GM06990 (cell line): ENCODE data around the gene NOX5.

Experiments used
- DNase-seq: peaks from one replicate; pipeline ENCODE4 v3.0.0-alpha.2; 2011; ENCODE audit not compliant: insufficient read length; ENCODE audit errors: extremely low read depth
- H3K27me3 ChIP-seq: replicated peaks from 2 replicates; pipeline ENCODE4 v1.6.0; 2011; ENCODE audit warnings: low read length; ENCODE audit not compliant: control insufficient read depth, insufficient read depth
- H3K36me3 ChIP-seq: 2 replicates; pipeline ENCODE4 v1.5.1; 2011; ENCODE audit warnings: low read length; ENCODE audit not compliant: control insufficient read depth, insufficient read depth
- H3K4me3 ChIP-seq: replicated peaks from 2 replicates; pipeline ENCODE4 v1.5.1; 2011; ENCODE audit warnings: low read depth, mild to moderate bottlenecking, control low read depth, low read length
- CTCF ChIP-seq: IDR thresholded peaks from 2 replicates; pipeline ENCODE4 v1.5.1; 2011; ENCODE audit warnings: low read length, control low read depth, mild to moderate bottlenecking, inconsistent platforms; ENCODE audit not compliant: insufficient read depth, poor library complexity, severe bottlenecking

The NOX5 gene

GRCh38 chr15:69060744-69061143, 46.2 kb downstream of the NOX5 start:
- no peak for TF ChIP-seq CTCF
- DNase-seq: no peak
- no peak overlapping the region for H3K4me3 ChIP-seq

GRCh38 chr15:69061414-69061842, 46.9 kb downstream of the NOX5 start:
- no peaks in the 10 kb centered on the region for H3K36me3 ChIP-seq
- DNase-seq: no peak
- no peak overlapping the region for H3K4me3 ChIP-seq
- H3K27me3 ChIP-seq: 0 out of 2 replicates have a peak, but pooled peaks cover 2% of the 10 kb centered on the region
- TF ChIP-seq CTCF: no peak

More at GRCh38 chr15:69060744-69061143, 46.2 kb downstream of the NOX5 start:
- Histone ChIP-seq H3K27me3 (0 out of 2 replicates have a peak, but pooled peaks cover 2% of the 10 kb centered on the region), H3K36me3 (no peaks in the 10 kb centered on the region)

- peak; percentile 26 for TF ChIP-seq CTCF
Observed at GRCh38 chr15:69064649-69065048, 50.2 kb downstream of the NOX5 start.

GRCh38 chr15:69066007-69066995, 51.8 kb downstream of the NOX5 start:
- TF ChIP-seq CTCF: no peak
- DNase-seq: no peak
- H3K27me3 ChIP-seq: 0 out of 2 replicates have a peak, but pooled peaks cover 2% of the 10 kb centered on the region
- no peak overlapping the region for H3K4me3 ChIP-seq
- H3K36me3 ChIP-seq: no peaks in the 10 kb centered on the region

More at GRCh38 chr15:69064649-69065048, 50.2 kb downstream of the NOX5 start:
- Histone ChIP-seq H3K36me3 (no peaks in the 10 kb centered on the region), H3K27me3 (0 out of 2 replicates have a peak, but pooled peaks cover 2% of the 10 kb centered on the region), H3K4me3 (no peak overlapping the region)
- DNase-seq: no peak

- Histone ChIP-seq H3K36me3 (no peaks in the 10 kb centered on the region), H3K27me3 (0 out of 2 replicates have a peak, but pooled peaks cover 2% of the 10 kb centered on the region), H3K4me3 (no peak overlapping the region)
- DNase-seq: no peak
- TF ChIP-seq CTCF: no peak
Observed at GRCh38 chr15:69067296-69067695, 52.8 kb downstream of the NOX5 start.
